Stimulated activated CD8-positive, alpha-beta memory T cell treated with anti-CD3 and anti-CD28 coated beads, Interleukin-7, amount 100 ng/mL, for 4 hours (primary cell): ENCODE results near the gene CFAP161.
A peak's percentile ranks its signal among the peaks of the same experiment; 100 is the strongest.

Experiments
- DNase-seq, 2 donors: peaks; one replicate each; pipeline ENCODE4 v3.0.0-alpha.2; 2020; ENCODE audit warnings: low read depth in 2 of 2

Gene CFAP161

DNA sequence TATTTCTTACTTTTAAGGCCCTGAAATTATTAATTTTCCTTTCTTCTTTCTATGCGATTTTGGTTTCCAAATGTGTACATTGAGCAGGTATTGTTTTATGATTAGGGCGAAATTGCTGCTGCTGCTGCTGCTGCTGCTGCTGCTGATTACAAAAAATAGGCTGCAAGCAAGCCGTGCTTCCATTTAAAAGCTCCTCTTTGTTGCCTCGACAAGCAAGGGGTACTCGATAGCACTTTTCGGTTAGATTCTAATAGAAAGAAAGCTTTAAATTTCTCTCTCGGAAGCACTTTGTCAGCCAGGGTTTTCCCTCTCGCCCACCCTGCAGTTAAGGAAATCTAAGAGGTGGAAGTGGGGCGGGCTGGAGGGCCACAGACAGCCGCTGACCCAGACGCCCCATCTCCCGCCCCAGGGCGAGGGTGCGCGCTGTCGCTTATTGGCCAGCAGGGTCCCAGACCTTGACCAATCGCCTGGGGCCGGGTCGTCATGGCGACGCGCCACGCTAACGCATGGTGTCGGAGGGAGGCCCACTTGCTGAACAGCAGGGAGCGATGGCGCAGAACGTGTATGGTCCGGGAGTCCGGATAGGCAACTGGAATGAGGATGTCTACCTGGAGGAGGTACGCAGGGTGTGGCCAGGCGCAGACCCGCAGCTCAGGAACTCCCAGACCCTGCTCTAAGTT is at the start of gene CFAP161:
Gene CFAP161 (plus strand): TSS at position 489 of the 680 bp plus-strand sequence. CDS start 60 bp downstream, at position 549.
- peak in 1 of 2 donors; percentile 9 for DNase-seq

DNA sequence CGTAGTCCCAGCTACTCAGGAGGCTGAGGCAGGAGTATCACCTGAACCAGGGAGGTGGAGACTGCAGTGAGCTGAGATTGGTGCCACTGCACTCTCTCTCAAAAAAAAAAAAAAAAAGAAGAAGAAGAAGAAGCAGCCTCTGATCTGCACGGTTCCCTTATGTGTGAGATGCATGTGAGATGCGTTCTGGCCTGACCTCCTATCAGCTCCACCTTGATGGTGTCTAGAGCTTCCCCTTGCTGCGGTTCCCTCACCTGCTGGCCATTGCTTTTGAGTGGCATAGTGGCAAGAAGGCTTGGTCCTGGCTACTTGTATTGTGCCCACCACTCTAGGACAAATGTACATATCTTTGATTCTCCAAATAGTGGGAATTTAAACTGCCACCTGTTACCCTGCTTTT is 49.4 kb upstream of the CFAP161 start:
- DNase-seq = no peak

GRCh38 chr15:81085213-81085612 is 48.9 kb upstream of the CFAP161 start:
- no peak for DNase-seq

GRCh38 chr15:81085898-81086297 is 48.2 kb upstream of the CFAP161 start:
- no peak for DNase-seq

- DNase-seq = no peak
Observed at GRCh38 chr15:81087066-81087465, 47.0 kb upstream of the CFAP161 start.

GRCh38 chr15:81087694-81088093 is 46.4 kb upstream of the CFAP161 start:
- no peak for DNase-seq

- DNase-seq = no peak
Observed at GRCh38 chr15:81088470-81089013, 45.5 kb upstream of the CFAP161 start.

GRCh38 chr15:81091889-81092558 is 42.0 kb upstream of the CFAP161 start:
- no peak for DNase-seq

DNA sequence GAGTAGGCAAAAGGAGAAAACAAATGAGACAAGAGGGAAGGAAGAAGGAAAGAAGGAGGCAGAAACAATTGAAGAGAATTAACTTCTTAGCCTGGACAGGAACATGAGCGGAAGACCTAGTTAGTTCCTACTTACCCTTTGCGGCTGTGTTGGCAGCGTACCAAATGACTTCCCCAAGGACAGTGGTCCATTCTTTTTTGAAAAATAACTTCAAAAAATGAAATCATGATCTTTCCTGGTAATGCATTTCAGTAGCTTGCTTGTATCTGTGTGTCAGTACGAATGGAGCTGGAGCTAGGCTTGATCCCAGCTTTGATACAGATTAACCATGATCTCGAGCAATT is 41.5 kb upstream of the CFAP161 start:
- no peak for DNase-seq

- DNase-seq = no peak
Observed at GRCh38 chr15:81093961-81094360, 40.1 kb upstream of the CFAP161 start.

DNA sequence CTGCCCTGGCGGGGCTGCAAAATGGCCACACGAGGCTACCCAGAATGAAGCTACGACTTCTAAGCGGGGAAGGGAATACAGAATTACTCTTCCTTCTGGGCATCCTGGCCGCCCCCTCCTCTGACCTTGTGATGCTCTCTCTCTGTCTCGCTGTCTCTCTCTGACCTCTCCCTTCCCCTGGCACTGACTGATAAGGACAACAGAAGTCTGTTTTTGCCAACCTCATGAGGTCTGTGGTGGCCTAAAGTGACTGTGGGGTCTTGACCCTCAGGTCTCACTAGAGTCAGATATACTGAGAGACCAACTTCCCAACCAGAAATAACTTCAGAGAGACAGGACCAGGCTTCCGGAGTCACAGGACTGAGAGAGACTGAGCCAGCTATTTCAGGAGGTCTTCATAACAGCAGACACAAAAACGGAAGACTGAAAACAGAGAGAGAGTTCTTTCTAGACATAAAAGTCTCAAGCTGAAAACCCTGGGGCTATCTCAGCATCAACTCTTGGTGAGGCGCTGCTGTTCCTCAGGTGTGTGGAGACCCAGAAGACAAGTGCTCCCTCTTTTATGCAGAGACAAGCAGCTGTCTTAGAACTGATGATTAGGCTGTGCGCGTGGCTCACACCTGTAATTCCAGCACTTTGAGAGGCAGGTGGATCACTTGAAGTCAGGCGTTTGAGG is 38.2 kb upstream of the CFAP161 start:
- DNase-seq = no peak

GRCh38 chr15:81096398-81096797 is 37.7 kb upstream of the CFAP161 start:
- no peak for DNase-seq

GRCh38 chr15:81097116-81097889 is 36.8 kb upstream of the CFAP161 start:
- no peak for DNase-seq

DNA sequence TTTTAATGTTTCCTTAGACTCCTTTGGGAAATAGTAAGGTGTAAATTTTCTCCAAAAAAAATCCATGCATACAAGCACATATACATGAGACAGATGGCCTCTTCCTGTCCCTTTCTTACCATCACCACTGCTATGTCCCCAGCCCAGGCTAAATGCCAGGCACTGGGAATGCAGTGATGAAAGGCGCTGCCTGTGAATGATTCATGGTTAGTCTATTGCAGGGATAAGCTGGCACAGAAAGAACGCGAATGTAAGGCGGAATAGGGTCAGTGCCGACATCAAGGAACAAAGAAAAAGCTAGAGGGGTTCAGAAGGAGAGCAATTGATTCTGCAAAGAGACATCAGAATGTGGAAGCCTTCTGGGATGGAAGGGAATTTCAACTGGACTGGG is 36.2 kb upstream of the CFAP161 start:
- DNase-seq = no peak

DNA sequence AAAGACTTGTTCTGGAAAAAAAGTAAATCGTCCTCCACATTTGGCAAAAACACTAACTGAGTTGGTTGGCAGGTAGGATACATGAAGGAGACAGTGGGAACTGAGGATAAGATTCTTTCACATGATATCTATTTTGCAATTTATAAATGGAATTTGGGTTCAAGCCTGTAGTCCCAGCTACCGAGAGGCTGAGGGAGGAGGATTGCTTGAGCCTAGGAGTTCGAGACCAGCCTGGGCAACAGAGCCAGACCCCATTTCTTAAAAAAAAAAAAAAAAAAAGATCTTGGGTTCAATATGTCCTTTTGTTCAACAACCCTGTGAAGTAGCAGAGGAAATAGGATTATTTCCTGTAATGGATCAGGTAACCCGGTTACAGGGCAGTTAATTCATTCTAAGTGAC is 35.7 kb upstream of the CFAP161 start:
- DNase-seq = no peak

DNA sequence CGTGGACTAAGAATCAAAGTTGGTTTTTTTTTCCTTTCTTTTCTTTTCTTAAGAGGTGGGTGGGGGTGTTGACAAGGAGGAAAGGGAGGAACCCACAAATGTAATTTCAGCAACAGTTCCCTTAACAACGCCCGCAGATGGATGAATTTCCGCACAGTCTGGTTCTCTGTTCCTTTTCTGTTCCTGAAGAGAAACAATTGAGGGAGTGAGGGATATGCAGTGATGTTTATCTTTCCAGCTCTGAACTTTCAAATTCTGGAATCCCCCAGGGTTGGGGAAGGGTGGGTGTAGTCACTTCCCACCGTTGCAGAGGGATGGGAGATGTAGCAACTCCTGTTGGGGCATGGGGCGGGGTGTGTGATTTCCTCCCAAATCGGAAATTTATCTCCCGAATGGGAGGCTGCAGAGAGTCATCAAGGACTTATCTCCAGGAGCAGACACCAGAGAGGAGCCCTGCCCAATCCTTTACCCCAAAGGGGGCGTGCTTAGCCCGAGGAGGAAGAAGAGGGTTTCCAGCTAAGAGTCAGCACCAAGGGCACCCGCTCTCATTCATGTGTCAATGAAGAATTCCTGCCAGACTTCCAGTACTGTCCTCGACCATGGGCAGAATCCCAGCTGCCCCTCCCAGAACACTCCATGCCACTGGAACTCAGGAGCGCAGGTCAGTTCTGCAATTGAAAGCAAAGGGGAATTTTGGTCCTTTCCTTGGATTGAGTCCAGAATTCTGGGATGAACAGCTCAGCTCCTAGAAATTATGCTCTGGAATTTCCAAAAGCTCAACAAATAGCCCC is 35.0 kb upstream of the CFAP161 start:
- DNase-seq = no peak

- DNase-seq = no peak
Observed at GRCh38 chr15:81101894-81102815, 31.9 kb upstream of the CFAP161 start.

DNA sequence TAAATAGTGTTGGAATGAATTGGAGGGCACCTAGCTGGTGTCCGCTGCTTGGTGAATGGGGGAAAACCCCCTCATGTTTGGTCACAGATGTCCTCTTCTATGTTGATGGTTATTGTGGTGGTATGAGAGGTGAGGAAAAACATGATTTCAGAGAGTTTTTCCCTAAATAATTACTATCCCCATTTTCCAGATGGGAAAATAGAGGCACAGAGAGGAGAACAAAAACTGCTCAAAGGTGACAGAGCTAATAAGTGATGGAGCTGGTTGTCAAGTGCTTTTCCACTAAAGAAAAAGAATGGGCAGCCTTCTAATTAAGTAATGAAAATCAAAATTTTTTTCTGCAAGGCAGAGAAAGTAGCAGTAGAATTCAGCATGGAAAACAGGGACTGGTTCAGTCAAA is 30.2 kb upstream of the CFAP161 start:
- no peak for DNase-seq

GRCh38 chr15:81105545-81105944 is 28.5 kb upstream of the CFAP161 start:
- DNase-seq = no peak

DNA sequence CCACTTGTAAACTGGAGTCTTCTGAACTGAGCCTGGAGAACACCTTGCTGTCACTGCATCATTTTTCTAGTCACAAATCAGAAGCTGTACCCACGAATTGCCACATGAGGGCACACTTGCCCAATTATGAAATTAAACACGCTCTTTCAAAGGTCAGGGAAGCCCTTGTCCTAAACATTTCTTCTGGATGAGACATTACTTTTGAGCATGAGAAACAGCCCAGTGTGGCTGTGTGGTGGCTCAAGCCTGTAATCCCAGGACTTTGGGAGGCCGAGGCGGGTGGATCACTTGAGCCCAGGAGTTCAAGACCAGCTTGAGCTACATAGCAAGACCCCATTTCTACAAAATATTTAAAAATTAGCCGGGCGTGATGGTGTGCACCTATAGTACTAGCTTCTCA is 27.5 kb upstream of the CFAP161 start:
- DNase-seq = peak; percentile 6 to 26
